B cell (primary cell): ENCODE measurements around the gene ELOVL6.

Experiments used
- CTCF ChIP-seq: fragments of 200-600 bp; IDR thresholded peaks from one replicate; pipeline ENCODE4 v1.8.0; 2022; ENCODE audit warnings: antibody characterized with exemption, mild to moderate bottlenecking
- EZH2 ChIP-seq: IDR thresholded peaks from 2 replicates; pipeline ENCODE4 v1.6.1; 2012; ENCODE audit warnings: borderline replicate concordance, low read depth, mild to moderate bottlenecking, moderate library complexity, low read length; ENCODE audit not compliant: insufficient read depth, poor library complexity, severe bottlenecking

- no peak for TF ChIP-seq EZH2
- no peak for TF ChIP-seq CTCF
Measured at GRCh38 chr4:110216129-110216528, 17.7 kb upstream of the ELOVL6 start.
